NCI-H146 treated with DMSO at 0.1 percent for 48 hours (cell line): ENCODE measurements around the gene KRTAP2-4.
"Not testable (repeated sequence)": the region's sequence is repeated elsewhere in the genome, so short reads cannot be mapped to it uniquely, and the experiment has no call there.

Experiments used
- DNase-seq: peaks from one replicate; lab custom pipeline; 2025; ENCODE audit not compliant: unreplicated experiment; lab: John Stamatoyannopoulos, UW

The KRTAP2-4 gene, protein sequence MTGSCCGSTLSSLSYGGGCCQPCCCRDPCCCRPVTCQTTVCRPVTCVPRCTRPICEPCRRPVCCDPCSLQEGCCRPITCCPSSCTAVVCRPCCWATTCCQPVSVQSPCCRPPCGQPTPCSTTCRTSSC

DNA sequence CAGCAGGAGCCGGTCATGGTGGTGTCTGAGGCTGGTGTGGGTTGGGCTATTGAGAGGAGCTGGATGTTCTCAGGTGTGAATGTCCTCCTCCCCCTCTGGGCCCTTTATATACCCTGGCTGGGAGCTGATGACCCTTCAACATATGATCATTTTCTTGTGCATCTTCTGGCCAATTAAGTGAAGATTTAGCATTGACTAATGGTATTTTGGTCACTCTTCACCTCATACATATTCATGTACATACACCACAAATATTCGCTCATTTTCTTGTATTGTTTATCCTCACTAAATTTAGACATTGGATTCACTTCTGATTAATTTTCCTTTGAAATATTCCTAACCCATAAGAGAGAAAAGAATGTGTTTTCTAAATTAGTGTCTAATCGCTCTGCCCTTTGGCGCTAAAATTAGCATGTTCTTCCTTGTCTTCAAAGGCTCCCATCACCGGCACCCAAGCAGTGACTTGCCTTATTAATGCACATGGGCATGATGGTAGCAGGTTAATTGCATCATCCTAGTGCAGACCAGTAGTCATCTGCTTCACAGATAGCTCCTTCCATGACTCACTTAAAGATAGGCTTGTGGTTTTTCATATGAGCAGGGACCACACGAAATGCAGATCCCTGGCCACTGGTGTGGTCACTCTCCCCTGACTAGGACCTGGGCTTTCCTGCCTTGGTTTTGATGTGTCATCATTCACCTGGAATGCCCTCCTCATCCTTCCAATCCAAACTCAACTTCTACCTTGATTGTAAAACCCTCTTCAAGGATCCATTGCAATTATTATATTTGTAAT lies at the start of gene KRTAP2-4:
Gene KRTAP2-4, minus strand, starts transcription at position 51 of the 796 bp plus-strand sequence. Its CDS starts 34 bp downstream, at position 17.
- DNase-seq, result peak; percentile 15

DNA sequence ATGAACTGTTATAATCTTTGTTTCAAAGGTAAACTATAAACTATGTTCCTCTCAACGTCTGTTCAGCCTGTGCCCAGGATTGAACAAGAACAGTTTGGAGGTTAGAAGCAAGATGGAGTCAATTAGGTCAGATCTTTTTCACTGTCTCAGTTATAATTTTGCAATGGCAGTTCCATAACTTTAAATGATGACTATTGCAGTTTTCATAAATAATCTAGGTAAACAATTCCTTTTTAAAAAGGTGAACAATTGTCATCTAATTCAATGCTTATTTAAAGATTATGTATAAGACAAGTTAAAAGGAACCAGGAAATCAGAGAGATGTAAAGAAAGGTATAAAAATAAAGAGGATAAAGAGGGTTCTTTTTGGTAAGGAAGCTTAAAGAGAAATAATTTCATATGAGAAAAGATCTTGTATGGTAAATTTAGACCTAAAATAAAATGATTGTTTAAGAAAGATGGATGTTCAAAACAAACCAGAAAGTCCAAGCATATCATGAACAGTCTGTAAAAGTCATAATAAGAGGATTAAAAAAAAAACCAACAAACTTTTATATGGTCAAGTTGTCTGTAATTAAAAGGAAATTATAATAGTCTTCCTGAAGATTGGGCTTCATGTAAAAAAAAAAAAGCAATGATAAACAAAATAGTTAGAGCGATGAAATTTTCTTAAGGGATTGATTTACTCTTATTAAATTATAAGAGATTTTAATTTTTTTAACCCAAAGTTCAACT lies 45.6 kb upstream of the KRTAP2-4 start:
- DNase-seq, result no peak

- not testable (repeated sequence) for DNase-seq
These were observed 43.2 kb upstream of the KRTAP2-4 start for GRCh38 chr17:41108728-41109386.

DNA sequence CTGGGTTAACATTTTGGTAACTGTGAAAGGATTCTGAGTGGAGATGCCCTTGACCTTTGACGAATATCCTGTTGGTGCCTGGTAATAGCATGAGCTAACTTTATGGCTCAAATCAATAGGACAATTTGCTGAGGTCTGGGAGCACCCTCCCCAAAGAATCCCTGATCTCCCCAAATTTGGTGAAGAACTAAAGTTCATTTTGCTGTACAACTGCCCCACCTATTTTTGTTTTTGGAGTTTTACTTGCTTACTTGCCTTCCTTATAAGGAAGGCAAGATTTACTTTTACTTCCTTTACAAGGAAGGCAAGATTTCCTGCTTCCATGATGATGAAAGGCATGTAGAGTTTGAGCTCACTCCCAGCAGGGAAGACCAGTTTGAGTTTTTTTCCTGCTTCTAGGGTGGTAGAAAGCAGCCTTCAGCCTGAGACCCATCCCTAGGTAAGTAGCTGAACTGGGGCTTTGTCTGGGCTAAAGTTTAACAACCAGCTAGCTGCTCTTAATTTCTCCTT lies 42.3 kb upstream of the KRTAP2-4 start:
- DNase-seq, result no peak

DNA sequence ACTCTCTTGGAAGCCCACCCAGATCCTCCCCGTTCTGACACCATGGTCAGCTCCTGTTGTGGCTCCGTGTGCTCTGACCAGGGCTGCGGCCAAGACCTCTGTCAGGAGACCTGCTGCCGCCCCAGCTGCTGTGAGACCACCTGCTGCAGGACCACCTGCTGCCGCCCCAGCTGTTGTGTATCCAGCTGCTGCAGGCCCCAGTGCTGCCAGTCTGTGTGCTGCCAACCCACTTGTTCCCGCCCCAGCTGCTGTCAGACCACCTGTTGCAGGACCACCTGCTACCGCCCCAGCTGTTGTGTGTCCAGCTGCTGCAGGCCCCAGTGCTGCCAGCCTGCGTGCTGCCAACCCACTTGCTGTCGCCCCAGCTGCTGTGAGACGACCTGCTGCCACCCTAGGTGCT lies 39.7 kb upstream of the KRTAP2-4 start, which contains the start of gene KRTAP4-9:
Gene KRTAP4-9, plus strand, starts transcription at position 43 of the 400 bp plus-strand sequence. Its CDS starts 0 bp downstream, at position 43.
- not testable (repeated sequence) for DNase-seq

GRCh38 chr17:41104386-41105038 lies 38.8 kb upstream of the KRTAP2-4 start:
- DNase-seq, result not testable (repeated sequence)

- DNase-seq, result no peak
These were observed 38.2 kb upstream of the KRTAP2-4 start for GRCh38 chr17:41103896-41104295.

GRCh38 chr17:41101586-41102259 lies 36.0 kb upstream of the KRTAP2-4 start, which contains the start of gene KRTAP4-16:
Gene KRTAP4-16, minus strand, starts transcription at chr17:41102209. Its CDS starts 0 bp downstream, at chr17:41102209.
- no peak for DNase-seq

GRCh38 chr17:41099682-41100480 lies 34.2 kb upstream of the KRTAP2-4 start:
- DNase-seq, result not testable (repeated sequence)

DNA sequence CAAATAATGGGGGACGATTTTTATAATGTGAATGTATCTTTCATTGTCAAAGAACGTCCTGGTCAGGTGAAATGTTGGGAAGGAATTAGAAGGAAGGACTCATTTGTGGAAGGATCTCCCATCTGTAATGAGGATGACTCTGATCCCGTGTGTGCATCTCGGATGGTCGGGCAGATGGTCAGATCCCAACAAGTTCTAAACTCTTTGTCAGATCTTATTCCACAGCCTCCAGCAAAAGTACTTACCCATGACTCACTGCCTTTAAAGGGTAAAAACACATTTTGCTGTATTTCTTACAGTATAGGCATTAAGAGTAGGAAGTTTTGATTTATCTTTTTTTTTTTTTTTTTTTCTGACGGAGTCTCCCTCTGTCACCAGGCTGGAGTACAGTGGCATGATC lies 32.8 kb upstream of the KRTAP2-4 start:
- no peak for DNase-seq

- no peak for DNase-seq
These were observed 32.4 kb upstream of the KRTAP2-4 start, which contains the start of gene KRTAP4-8 for GRCh38 chr17:41098042-41098441. Gene KRTAP4-8, minus strand, starts transcription at chr17:41098142. Its CDS starts 58 bp downstream, at chr17:41098084.

DNA sequence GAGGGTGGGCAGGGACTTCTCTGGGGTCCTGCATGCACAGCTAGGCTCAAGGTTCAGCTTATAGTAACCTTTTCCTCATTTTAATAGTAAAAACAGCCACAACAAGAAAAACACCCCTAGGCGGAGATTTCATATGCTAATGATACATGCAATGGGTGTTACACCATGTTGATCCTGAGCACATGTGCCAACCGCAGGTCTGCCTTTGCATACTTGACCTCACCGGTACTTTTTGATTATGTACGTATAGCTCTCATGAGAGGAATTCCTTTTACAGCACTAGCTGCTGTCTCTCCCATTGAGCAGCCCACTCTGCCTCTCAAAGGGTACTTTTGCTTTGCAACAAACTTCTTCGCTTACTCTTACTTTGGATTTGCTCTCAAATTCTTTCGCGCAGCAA lies 30.4 kb upstream of the KRTAP2-4 start:
- no peak for DNase-seq

DNA sequence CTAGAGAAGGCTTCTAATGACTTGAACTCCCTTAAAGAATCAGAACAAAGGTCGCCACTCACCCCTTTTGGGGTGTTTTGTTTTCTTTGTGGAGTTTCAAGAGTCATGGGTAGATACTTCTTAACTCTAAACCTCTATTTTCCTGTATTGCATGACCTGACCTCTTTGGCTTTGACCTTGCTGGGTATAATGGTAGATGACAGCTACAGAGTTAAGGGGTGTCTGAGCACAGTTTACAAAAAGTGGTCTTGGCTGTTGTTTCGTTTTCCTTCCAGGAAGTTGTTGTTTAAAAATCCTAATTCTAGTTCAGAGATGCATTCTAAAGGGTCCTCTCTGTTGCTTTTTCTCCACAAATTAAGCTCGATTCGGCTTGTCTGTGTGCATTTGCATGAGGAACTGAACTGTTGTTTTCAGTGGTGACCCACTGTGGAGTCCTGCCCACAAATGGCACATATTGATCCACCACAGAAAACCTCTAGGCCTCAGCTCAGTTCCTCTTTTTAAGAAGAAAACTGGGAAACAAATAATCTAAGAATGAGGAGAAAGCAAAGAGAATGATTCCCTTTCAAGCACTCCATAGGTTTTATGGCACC lies 23.2 kb upstream of the KRTAP2-4 start:
- DNase-seq, result not testable (repeated sequence)

DNA sequence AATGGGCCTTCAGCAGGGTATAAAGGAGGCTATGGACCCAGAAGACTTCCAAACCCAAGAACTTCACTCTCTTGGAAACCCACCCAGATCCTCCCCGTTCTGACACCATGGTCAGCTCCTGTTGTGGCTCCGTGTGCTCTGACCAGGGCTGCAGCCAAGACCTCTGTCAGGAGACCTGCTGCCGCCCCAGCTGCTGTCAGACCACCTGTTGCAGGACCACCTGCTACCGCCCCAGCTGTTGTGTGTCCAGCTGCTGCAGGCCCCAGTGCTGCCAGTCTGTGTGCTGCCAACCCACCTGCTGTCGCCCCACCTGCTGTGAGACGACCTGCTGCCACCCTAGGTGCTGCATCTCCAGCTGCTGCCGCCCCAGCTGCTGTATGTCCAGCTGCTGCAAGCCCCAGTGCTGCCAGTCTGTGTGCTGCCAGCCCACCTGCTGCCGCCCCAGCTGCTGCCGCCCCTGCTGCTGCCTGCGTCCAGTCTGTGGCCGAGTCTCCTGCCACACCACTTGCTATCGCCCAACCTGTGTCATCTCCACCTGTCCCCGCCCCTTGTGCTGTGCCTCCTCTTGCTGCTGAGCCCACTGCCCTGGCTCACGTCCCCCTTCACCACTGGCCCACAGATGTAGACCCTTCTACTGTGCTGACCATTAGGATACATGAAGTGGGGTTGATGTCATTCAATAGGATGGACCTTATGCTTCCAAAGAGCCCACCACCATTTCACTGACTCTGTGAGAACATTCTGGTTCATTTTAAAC lies 18.6 kb upstream of the KRTAP2-4 start, which contains the start of gene KRTAP4-7:
Gene KRTAP4-7, plus strand, starts transcription at position 51 of the 757 bp plus-strand sequence. Its CDS starts 57 bp downstream, at position 108.
- not testable (repeated sequence) for DNase-seq

- DNase-seq, result not testable (repeated sequence)
These were observed 17.7 kb upstream of the KRTAP2-4 start for GRCh38 chr17:41083427-41083826.

- DNase-seq, result no peak
These were observed 16.9 kb upstream of the KRTAP2-4 start for GRCh38 chr17:41082626-41083025.

DNA sequence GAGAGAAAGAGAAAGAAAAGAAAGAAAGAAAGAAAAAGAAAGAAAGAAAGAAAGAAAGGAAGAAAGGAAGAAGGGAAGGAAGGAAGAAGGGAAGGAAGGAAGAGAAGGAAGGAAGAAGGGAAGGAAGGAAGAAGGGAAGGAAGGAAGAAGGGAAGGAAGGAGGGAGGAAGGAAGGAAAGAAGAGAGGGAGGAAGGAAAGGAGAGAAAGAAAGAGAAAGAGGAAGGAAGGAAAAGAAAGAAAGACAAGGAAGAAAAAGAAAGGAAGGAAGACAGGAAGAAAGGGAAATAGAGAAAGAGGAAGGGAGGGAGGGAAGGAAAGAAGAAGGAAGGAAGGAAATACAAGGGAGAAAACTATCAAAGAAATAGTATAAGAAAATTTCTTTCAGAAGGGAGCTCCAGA lies 11.1 kb upstream of the KRTAP2-4 start:
- no peak for DNase-seq

DNA sequence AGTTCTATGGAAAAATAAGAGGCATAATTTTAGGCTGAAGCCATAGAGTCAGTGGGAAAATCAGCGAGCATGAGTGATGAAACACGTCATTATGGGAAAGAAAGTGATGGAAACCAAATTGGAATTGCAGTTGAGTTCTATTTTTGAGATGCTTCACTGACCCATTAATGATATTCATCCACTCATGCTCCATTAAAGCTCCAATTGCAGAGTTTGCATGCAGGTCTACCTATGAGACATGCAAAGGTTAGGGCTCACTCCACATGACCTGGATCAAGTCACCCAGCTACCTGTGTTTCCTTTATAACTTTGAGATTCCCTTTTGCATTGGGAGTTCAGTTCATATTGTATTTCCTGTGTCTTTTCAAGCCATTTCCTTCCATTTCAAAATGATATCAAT lies 8.0 kb upstream of the KRTAP2-4 start:
- DNase-seq, result no peak
